H9 (cell line): ENCODE results near the gene DISC1. TPM values are rescaled to one million over a fixed set of nuclear protein-coding genes. Genes with fewer than 3 reads are reported as not detected.

Source experiments
- DNase-seq: peaks from one replicate; pipeline ENCODE4 v3.0.0-alpha.2; 2017
- H2AFZ ChIP-seq: one replicate; pipeline ENCODE4 v1.6.1; 2013; ENCODE audit warnings: mild to moderate bottlenecking, low read length, control low read depth, moderate library complexity
- H2AK5ac ChIP-seq: 2 replicates; pipeline ENCODE4 v1.6.1; 2013; ENCODE audit warnings: low read length, control low read depth, mixed read lengths; ENCODE audit not compliant: insufficient read length
- H2BK120ac ChIP-seq: one replicate; pipeline ENCODE4 v1.6.1; 2013; ENCODE audit warnings: low read depth, mild to moderate bottlenecking, low read length, control low read depth, inconsistent platforms; ENCODE audit not compliant: poor library complexity, severe bottlenecking
- H2BK12ac ChIP-seq: 2 replicates; pipeline ENCODE4 v1.6.1; 2013; ENCODE audit warnings: low read length, control low read depth, mixed read lengths, low read depth; ENCODE audit not compliant: insufficient read length
- H2BK15ac ChIP-seq: 2 replicates; pipeline ENCODE4 v1.6.1; 2013; ENCODE audit warnings: low read depth, low read length, control low read depth
- H2BK20ac ChIP-seq: one replicate; pipeline ENCODE4 v1.6.1; 2013; ENCODE audit warnings: low read depth, mild to moderate bottlenecking, low read length, control low read depth, inconsistent platforms; ENCODE audit not compliant: poor library complexity, severe bottlenecking
- H2BK5ac ChIP-seq: 2 replicates; pipeline ENCODE4 v1.6.1; 2013; ENCODE audit warnings: low read length, control low read depth, mixed read lengths; ENCODE audit not compliant: insufficient read length
- H3K14ac ChIP-seq: 2 replicates; pipeline ENCODE4 v1.6.1; 2013; ENCODE audit warnings: low read length, control low read depth; ENCODE audit not compliant: insufficient read depth
- H3K18ac ChIP-seq: 2 replicates; pipeline ENCODE4 v1.6.1; 2013; ENCODE audit warnings: low read depth, mild to moderate bottlenecking, mixed read lengths, low read length, control low read depth; ENCODE audit not compliant: insufficient read length
- H3K23ac ChIP-seq: 2 replicates; pipeline ENCODE4 v1.6.1; 2013; ENCODE audit warnings: low read length, control low read depth, mixed read lengths, low read depth; ENCODE audit not compliant: insufficient read length
- H3K23me2 ChIP-seq: 2 replicates; pipeline ENCODE4 v1.6.1; 2013; ENCODE audit warnings: low read depth, mild to moderate bottlenecking, mixed read lengths, low read length, control low read depth; ENCODE audit not compliant: insufficient read length, poor library complexity, severe bottlenecking
- H3K27ac ChIP-seq: 2 replicates; pipeline ENCODE4 v1.5.1; 2013; ENCODE audit warnings: low read length, control low read depth, mixed read lengths, low read depth; ENCODE audit not compliant: insufficient read length
- H3K27me3 ChIP-seq: 2 replicates; pipeline ENCODE4 v1.6.1; 2013; ENCODE audit warnings: low read length, control low read depth, inconsistent platforms; ENCODE audit not compliant: insufficient read depth
- H3K4ac ChIP-seq: 2 replicates; pipeline ENCODE4 v1.6.1; 2013; ENCODE audit warnings: low read depth, mild to moderate bottlenecking, control low read depth, inconsistent platforms, low read length, moderate library complexity
- H3K4me1 ChIP-seq: 2 replicates; pipeline ENCODE4 v1.6.1; 2013; ENCODE audit warnings: low read length, control low read depth, inconsistent platforms; ENCODE audit not compliant: insufficient read depth
- H3K4me2 ChIP-seq: 2 replicates; pipeline ENCODE4 v1.6.1; 2013; ENCODE audit warnings: low read length, control low read depth, mixed read lengths; ENCODE audit not compliant: insufficient read length, insufficient read depth
- H3K56ac ChIP-seq: 2 replicates; pipeline ENCODE4 v1.6.1; 2013; ENCODE audit warnings: low read depth, mild to moderate bottlenecking, mixed read lengths, low read length, control low read depth; ENCODE audit not compliant: insufficient read length
- H3K79me1 ChIP-seq: 2 replicates; pipeline ENCODE4 v1.6.1; 2013; ENCODE audit warnings: low read depth, mild to moderate bottlenecking, moderate library complexity, low read length, control low read depth, inconsistent platforms; ENCODE audit not compliant: insufficient read depth, poor library complexity, severe bottlenecking
- H3K79me2 ChIP-seq: 2 replicates; pipeline ENCODE4 v1.6.1; 2013; ENCODE audit warnings: low read length, control low read depth, inconsistent platforms; ENCODE audit not compliant: insufficient read depth
- H3K9ac ChIP-seq: 2 replicates; pipeline ENCODE4 v1.6.1; 2013; ENCODE audit warnings: low read length, control low read depth, mixed read lengths; ENCODE audit not compliant: insufficient read length; ENCODE audit errors: extremely low read depth
- H3K9me3 ChIP-seq: one replicate; pipeline ENCODE4 v1.6.1; 2013; ENCODE audit warnings: low read depth, low read length, inconsistent platforms; ENCODE audit not compliant: control insufficient read depth
- H3T11ph ChIP-seq: one replicate; pipeline ENCODE4 v1.6.1; 2013; ENCODE audit warnings: mild to moderate bottlenecking, low read length, control low read depth, inconsistent platforms
- H4K20me1 ChIP-seq: one replicate; pipeline ENCODE4 v1.6.1; 2013; ENCODE audit not compliant: control insufficient read depth, insufficient read length, insufficient read depth
- H4K5ac ChIP-seq: 2 replicates; pipeline ENCODE4 v1.6.1; 2013; ENCODE audit warnings: low read depth, mild to moderate bottlenecking, mixed read lengths, low read length, control low read depth; ENCODE audit not compliant: insufficient read length
- H4K8ac ChIP-seq: replicated peaks from 2 replicates; pipeline ENCODE4 v1.6.1; 2013; ENCODE audit warnings: low read length, control low read depth, mixed read lengths, low read depth; ENCODE audit not compliant: insufficient read length
- H4K91ac ChIP-seq: 2 replicates; pipeline ENCODE4 v1.6.1; 2013; ENCODE audit warnings: low read depth, mild to moderate bottlenecking, moderate library complexity, mixed read lengths, low read length, control low read depth; ENCODE audit not compliant: insufficient read length
- H3K27ac Mint-ChIP-seq, 3 experiments: 2 replicates in 2 of 3; 3 replicates in 1 of 3; pipeline ENCODE4 v1.8.0; 2020 to 2021; ENCODE audit warnings: mixed read lengths in 3 of 3, mild to moderate bottlenecking in 1 of 3, moderate library complexity in 1 of 3
- H3K27me3 Mint-ChIP-seq: 2 replicates; pipeline ENCODE4 v1.8.0; 2021; ENCODE audit warnings: low read depth, mild to moderate bottlenecking, moderate library complexity, mixed read lengths
- H3K36me3 Mint-ChIP-seq, 3 experiments: 2 replicates in 2 of 3; 3 replicates in 1 of 3; pipeline ENCODE4 v1.8.0; 2020 to 2021; ENCODE audit warnings: low read depth in 3 of 3, mixed read lengths in 3 of 3; ENCODE audit not compliant: insufficient read depth in 1 of 3
- H3K4me1 Mint-ChIP-seq, 2 experiments: 2 replicates each; pipeline ENCODE4 v1.8.0; 2020; ENCODE audit warnings: mixed read lengths in 2 of 2
- H3K4me3 Mint-ChIP-seq, 2 experiments: 2 replicates in 1 of 2; 3 replicates in 1 of 2; pipeline ENCODE4 v1.8.0; 2020 to 2021; ENCODE audit warnings: mild to moderate bottlenecking in 2 of 2, mixed read lengths in 2 of 2, moderate library complexity in 1 of 2
- H3K9me3 Mint-ChIP-seq, 2 experiments: 2 replicates in 1 of 2; 3 replicates in 1 of 2; pipeline ENCODE4 v1.8.0; 2020; ENCODE audit warnings: mild to moderate bottlenecking in 2 of 2, mixed read lengths in 2 of 2, moderate library complexity in 1 of 2
- WGBS: extraction: QIAGEN DNeasy Blood & Tissue Kit; methylation state at CpG from one replicate; pipeline ENCODE4 v1.1.7; 2013; ENCODE audit warnings: missing lambda C conversion rate, low lambda C conversion rate, mixed read lengths; ENCODE audit not compliant: insufficient read length; ENCODE audit errors: extremely low coverage; 5-methylcytosine and 5-hydroxymethylcytosine counted together
- total RNA-seq: library from RNA; stranded (reverse); gene quantifications from 2 replicates; pipeline ENCODE4 v1.2.1, GENCODE V29; 2021
- TF ChIP-seq, protein P1 (sequence below): fragments of 200-600 bp; sonication (generic); conservative IDR thresholded peaks from 3 replicates; pipeline ENCODE4 v1.8.0; 2021; ENCODE audit warnings: antibody characterized with exemption, mild to moderate bottlenecking

Gene DISC1
- total RNA-seq, 1 experiment from 2014 or later, result 2.5 TPM

DNA sequence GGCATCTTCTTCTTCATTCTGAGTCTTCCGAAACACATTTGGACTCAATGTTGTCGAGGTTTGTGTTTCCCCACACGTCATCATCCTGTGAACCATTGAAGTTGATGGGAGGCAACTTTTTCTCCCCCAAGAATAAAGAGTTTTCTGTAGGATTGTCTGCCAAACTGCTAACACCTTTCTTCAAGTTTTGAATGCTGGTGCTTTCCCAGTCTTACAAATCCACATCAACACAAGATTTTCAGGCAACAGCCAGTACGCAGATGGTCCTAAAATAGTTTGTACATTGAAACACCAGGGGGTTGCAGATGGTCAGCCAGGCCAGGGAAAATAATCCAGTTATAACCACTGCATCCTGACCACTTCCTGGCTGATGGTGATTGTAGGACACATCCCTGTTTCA, 187.9 kb downstream of the DISC1 start:
- H2BK12ac ChIP-seq, result no peak overlapping the region
- no peaks in the 10 kb centered on the region for H3K4me1 ChIP-seq
- H3K9me3 ChIP-seq, result no peaks in the 10 kb centered on the region
- no peak overlapping the region for H2BK120ac ChIP-seq
- H3K27ac Mint-ChIP-seq, result no peak overlapping the region
- no peak overlapping the region for H3K4me2 ChIP-seq
- DNase-seq, result no peak
- no peaks in the 10 kb centered on the region for H3K23me2 ChIP-seq
- H3K36me3 Mint-ChIP-seq, result peaks cover 0 to 2% (median 2%) of the 10 kb centered on the region in 3 experiments; a peak in 3 of 7 replicates
- no peaks in the 10 kb centered on the region for H3K79me1 ChIP-seq
- TF ChIP-seq, protein P1, sequence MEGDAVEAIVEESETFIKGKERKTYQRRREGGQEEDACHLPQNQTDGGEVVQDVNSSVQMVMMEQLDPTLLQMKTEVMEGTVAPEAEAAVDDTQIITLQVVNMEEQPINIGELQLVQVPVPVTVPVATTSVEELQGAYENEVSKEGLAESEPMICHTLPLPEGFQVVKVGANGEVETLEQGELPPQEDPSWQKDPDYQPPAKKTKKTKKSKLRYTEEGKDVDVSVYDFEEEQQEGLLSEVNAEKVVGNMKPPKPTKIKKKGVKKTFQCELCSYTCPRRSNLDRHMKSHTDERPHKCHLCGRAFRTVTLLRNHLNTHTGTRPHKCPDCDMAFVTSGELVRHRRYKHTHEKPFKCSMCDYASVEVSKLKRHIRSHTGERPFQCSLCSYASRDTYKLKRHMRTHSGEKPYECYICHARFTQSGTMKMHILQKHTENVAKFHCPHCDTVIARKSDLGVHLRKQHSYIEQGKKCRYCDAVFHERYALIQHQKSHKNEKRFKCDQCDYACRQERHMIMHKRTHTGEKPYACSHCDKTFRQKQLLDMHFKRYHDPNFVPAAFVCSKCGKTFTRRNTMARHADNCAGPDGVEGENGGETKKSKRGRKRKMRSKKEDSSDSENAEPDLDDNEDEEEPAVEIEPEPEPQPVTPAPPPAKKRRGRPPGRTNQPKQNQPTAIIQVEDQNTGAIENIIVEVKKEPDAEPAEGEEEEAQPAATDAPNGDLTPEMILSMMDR, result no peak
- H3K79me2 ChIP-seq, result no peaks in the 10 kb centered on the region
- H3K9ac ChIP-seq, result no peak overlapping the region
- no peak overlapping the region for H2AFZ ChIP-seq
- H2BK15ac ChIP-seq, result no peak overlapping the region
- no peak overlapping the region for H3K4me3 Mint-ChIP-seq
- no CpG with 5 or more reads among the region's 4 CpGs for WGBS
- no peak overlapping the region for H2AK5ac ChIP-seq
- no peak overlapping the region for H3T11ph ChIP-seq
- H3K4me1 Mint-ChIP-seq, result no peaks in the 10 kb centered on the region
- no peak overlapping the region for H3K14ac ChIP-seq
- no peak overlapping the region for H4K91ac ChIP-seq
- no peaks in the 10 kb centered on the region for H4K20me1 ChIP-seq
- no peak overlapping the region for H3K4ac ChIP-seq
- no peak overlapping the region for H3K18ac ChIP-seq
- H3K27me3 ChIP-seq, result no peaks in the 10 kb centered on the region
- no peak overlapping the region for H4K5ac ChIP-seq
- H3K56ac ChIP-seq, result no peak overlapping the region
- H2BK5ac ChIP-seq, result no peak overlapping the region
- no peak overlapping the region for H4K8ac ChIP-seq
- no peak overlapping the region for H2BK20ac ChIP-seq
- peaks cover 0 to 3% of the 10 kb centered on the region in 2 experiments; a peak in 1 of 5 replicates for H3K9me3 Mint-ChIP-seq
- no peak overlapping the region for H3K27ac ChIP-seq
- peaks cover 6% of the 10 kb centered on the region; the same call in 1 of the 2 replicates for H3K27me3 Mint-ChIP-seq
- H3K23ac ChIP-seq, result no peak overlapping the region
